Measurements from ENCODE around the gene CEP78.
"Not testable (repeated sequence)": the region's sequence is repeated elsewhere in the genome, so short reads cannot be mapped to it uniquely, and the experiment has no call there.

Gene CEP78

DNA sequence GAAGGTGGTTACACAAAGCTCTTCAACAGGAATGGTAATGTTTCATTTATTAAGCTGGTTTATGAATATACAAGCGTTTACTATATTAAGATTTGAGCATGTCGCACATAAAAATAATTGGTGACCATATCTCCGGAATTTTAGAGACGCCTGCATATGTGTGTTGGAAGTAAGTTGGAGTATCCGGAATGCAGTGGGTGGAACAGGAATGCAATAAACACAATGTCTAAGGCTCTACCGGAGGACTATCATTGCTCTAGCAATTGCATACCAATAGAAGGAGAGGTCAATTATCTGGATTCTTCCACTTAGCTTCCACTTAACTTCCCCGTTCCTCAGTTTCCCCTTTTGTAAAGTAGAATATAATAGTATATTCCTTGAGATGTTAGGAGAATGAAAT lies 1.1 kb upstream of the CEP78 start:
- no peak for DNase-seq (ENCODE audit: low read depth in 2 of 2)

DNA sequence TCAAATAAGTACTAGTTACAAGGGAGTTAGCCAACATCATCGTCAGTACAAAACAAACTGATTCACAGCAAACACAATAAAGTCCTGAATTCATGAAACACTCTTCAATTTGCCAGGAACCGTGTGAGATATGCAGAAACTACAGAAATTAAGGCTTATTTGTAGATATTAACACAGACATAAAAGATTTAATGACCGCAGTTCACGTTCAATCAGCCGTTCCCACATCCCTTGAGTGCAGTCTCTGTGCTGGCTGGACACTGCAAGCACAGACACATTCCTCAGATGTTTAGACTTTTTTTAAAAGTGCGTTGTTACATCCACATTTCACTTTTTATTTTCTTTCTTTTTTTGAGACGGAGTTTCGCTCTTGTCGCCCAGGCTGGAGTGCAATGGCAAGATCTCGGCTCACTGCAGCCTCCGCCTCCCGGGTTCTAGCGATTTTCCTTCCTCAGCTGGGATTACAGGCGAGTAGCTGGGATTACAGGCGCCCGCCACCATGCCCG lies 566 bp upstream of the CEP78 start:
- DNase-seq (ENCODE audit: low read depth in 2 of 2), result no peak

DNA sequence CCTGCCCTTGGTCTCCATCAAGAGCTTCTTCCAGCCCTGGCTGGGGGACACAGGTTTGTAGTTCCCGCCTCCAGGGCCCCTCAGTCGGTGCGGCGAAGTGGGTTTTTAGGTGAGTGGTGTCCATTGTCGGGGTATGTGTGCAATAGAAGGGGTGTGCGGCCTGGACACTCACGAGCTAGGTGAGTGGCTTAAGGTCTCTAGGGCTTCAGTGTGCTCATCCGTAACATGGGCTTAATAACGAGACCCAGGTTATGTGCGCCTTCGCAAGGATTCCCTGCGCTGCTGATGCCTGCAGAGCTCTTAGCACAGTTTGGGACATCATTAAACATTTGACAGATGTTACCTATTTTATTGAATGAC lies 656 bp downstream of the CEP78 start:
- no peak for DNase-seq (ENCODE audit: low read depth in 2 of 2)

DNA sequence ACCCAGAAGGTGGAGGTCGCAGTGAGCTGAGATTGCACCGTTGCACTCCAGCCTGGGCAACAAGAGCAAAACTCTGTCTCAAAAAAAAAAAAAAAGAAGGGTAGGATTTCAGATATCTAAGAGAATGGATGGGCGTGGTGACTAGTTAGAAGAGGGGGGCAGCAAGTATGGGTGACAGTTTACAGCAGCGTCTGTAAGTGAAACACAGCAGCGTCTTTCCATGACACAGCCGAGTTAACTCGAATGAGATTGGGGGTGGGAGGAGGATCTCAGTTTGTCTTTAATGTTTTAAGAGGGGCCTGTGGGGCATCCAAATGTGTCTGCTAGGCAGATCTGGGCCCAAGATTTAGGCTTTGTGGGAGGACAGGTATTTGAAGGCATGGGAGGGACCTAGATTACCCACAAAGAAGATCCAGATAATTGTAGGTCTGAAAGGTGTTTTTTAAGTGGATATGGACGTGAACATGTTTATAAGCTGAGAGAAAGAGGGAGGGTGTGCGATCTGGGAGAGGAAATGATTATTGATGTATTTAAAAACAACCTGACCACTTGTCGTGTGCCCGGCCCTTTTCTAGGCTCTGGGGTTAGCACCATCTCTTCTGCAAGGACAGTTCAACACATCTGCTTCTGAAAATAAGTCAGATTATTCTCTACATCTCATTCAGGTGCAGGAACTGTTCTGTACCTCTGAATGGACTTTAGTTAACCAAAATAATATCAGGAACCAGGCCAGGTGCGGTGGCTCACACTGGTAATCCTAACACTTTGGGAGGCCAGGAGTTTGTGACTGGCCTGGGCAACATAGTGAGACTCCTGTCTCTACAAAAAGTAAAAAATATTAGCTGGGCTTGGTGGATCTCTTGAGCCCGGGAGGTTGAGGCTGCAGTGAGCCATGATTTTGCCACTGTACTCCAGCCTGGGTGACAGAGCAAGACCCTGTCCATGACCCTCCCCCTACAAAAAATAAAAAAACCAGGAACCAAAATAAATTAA lies 2.5 kb downstream of the CEP78 start:
- DNase-seq (ENCODE audit: low read depth in 2 of 2), result peak; percentile 3 to 21

DNA sequence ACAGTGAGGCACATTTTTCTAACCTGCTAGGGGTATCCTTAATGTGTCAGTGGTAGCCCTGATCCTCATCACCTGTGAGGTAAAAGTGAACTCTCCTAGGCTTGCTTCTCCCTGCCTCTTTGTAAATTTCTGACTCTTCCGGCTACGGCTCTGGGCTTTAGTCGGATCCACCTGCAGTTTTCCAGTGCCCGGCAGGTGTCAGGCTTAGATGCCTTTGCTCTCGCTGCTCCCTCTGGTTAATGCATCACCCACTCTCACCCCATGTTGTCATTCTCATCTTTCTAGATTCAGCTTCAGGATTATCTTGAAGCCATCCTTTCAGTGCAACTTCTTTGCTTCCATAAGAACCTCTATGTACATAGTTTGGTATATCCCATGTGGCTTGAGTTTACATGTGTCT lies 3.6 kb downstream of the CEP78 start:
- DNase-seq (ENCODE audit: low read depth in 2 of 2), result no peak

DNA sequence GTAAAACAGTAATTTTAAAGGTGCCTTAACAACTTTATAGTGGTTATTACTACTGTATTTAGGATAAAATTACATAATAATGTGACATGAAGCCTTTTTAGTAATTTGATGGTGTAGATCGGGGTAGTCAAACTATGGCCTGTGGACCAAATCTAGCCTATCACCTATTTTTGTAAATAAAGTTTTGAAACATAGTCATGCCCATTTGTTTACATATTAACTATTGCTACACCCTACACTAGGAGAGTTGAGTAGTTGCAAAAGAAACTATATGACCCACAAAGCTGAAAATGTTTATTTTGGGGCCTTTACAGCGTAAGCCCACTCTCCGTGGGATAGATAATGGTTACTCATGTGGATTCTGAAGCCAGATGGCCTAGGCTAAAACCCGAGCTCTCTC lies 6.2 kb downstream of the CEP78 start:
- no peak for DNase-seq (ENCODE audit: low read depth in 2 of 2)

DNA sequence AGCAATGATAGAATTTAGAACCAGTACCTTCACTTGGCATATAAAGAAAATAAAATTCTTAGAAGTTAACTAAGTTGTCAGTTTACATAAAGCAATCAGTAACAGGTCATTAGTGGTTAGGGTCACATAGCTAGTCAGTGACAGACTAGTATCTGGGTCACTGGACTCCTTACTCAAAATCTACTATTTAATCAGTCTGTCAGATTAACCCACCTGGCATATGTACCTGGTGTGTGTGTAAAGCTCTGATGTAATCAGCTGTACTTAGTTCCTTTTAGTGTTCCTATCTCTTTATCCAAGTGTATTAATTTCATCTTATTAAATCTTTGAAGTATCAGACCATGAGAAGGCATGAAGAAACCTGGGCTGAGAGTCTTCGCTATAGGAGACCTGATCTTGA lies 7.3 kb downstream of the CEP78 start:
- DNase-seq (ENCODE audit: low read depth in 2 of 2), result no peak

DNA sequence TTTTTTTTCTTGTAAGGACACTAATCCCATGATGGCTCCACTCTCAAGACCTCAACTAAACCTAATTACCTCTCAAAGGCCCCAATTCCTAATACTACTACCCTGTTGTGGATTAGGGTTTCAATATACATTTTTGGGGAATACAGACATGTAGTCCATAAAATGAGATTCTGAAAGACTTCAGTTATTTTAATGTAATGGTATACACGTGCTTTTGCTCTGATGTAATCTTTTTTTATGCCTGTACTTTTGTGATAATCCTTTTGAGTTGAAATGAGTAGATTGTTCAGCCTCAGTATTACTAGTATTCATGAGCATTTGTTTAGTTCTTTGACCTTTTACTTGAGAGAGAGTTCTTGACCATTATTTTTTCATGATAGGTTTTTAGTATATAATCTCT lies 9.5 kb downstream of the CEP78 start:
- DNase-seq (ENCODE audit: low read depth in 2 of 2), result no peak

DNA sequence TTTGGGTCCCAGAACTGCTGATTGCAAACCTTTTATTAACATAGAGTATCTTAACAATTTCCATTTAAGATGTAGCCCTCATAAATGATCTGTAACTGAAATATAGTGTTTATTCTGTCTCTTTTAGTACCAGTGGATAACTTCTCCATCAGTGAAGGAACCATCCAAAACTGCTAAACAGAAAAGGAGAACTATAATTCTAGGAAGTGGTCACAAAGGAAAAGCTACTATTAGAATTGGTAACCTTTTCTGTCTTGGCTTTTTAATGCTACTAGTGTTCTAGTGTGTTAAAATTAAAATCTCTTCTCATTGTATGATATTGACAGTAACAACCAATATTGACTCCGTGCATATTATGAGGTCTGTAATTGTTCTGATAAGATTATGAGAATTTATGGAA lies 12.8 kb downstream of the CEP78 start:
- no peak for DNase-seq (ENCODE audit: low read depth in 2 of 2)

DNA sequence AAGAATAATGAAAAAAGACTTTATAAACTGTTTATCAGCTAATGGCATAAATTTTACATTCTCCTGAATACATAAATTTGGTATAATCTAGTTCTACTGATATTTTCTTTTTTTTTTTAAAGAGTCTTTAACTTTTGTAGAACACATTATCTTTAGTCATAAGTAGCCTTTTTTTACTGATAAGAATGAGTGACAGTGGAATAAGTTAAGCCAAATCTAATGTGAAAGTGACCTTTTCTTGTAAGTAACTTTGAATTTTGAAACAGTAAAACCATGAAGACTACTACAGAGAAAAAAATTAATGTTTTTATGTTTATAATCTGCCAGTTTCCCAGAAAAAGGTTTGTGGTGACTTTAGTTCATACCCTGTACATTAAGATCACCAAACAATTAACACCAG lies 13.7 kb downstream of the CEP78 start:
- no peak for DNase-seq (ENCODE audit: low read depth in 2 of 2)

DNA sequence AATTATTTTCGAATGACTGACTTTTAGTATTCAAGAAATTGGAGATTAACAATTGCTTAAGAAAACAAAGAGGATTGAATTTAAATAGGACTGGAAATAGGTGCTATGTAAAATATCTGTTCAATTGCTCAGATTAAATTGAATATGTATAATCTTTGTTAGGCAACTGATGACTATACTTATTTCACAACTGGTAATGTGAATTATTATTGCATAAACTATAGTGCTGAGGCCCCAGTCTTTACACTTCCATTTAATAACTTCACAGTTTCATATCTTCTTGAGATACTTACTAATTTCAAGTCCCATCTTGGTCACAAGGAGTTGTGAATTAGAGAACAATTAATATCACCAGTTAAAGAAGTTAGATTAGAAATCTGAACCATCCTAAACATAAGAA lies 16.7 kb downstream of the CEP78 start:
- DNase-seq (ENCODE audit: low read depth in 2 of 2), result no peak

DNA sequence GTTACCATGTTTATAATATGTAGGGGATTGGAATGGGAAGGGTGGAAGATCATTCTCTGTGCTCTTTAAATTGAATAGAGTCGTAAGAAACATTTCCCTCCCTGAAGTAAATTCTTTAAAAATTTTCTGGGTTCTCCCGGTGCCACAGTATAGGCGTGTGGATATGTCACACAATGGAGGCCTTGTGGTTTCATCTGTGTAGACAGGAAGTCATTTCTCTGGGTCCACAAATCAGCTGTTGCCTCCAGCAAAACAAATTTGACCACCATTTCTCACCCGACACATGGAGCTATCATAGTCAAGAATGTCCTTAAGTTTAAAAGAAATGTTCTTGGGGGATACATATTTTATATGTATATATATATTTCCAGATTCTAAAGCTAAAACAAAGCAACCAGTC lies 17.4 kb downstream of the CEP78 start:
- DNase-seq (ENCODE audit: low read depth in 2 of 2), result no peak

DNA sequence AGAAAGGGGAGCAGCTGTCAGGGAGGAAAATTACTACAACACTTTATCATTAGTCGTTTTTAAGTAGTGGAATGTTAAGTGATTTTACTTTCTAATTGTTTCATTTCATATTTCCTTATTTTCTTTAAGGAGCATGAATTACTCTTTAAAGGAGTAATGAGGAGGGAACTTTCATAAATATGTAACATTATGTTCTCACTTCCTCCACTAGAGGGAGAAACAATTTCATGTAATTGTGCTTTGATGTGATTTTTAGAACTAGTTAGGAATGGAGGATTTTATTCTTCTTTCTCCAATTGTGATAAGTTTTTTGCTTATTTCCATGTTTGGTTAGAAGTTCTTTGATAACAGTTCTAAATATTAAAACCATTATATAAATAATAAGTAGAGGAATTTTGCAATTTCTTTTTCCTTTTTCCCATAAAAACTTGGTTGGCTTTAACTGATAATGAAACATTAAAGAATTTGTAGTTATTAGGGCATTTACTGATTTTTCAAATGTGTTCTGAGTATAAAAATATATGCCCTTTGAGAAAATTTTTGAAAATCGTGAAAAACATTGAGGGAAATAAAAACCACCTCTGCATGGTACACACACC lies 25.6 kb downstream of the CEP78 start:
- no peak for DNase-seq (ENCODE audit: low read depth in 2 of 2)

DNA sequence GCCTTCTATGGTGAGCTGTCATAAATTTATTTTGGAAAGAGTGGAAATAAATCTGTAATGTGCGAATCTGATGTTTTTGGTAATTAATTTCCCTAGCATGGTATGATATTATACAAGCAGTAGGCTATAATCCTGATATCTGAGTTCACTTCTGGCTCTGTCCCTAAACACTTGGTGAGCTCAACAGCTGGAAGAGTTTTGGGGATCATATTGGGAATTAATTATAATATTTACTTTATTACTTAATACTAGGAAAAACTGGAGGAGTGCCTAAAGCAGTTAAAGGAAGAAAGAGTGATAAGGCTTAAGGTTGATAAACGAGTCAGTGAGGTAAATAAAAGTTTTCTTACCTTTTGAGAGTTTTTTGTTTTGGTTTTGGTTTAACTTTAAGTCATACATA lies 26.8 kb downstream of the CEP78 start:
- no peak for DNase-seq (ENCODE audit: low read depth in 2 of 2)

DNA sequence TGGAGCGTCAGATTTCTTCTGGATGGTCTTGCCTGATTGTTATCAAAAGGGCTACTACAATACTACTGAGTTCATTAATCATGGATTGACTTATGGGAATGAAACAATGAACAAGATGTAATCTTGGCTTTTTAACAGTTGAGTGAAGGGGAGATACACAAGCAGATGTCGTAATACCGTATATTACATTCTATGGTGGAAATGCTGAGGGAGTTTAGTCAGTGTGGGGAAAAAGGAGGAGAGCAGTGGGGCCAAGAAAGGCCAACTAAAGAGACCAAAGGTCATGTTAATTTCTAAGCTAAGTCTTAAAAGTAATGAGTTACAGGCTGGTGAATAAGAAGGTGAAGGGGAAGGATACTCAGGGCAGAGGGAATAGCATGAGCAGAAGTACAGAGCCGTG lies 32.0 kb downstream of the CEP78 start:
- DNase-seq (ENCODE audit: low read depth in 2 of 2), result no peak

DNA sequence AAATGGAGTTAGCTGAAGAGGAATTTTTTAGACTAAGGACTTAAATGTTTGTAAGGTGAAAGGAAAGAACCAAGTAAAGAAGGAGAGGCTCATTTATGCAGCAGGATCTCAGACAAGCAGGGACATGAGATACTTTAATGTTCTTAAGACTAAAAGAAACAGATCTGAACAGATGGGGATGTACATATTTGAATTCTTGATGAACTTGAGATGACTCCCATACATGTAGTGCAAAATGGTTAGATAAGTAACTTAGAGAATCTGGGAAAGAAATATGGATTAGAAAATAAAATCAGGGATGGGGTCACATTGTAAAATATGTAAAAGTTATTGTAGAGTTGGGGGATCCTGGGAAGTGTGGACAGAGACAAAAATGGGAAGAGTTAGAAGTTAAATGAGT lies 33.9 kb downstream of the CEP78 start:
- DNase-seq (ENCODE audit: low read depth in 2 of 2), result no peak

DNA sequence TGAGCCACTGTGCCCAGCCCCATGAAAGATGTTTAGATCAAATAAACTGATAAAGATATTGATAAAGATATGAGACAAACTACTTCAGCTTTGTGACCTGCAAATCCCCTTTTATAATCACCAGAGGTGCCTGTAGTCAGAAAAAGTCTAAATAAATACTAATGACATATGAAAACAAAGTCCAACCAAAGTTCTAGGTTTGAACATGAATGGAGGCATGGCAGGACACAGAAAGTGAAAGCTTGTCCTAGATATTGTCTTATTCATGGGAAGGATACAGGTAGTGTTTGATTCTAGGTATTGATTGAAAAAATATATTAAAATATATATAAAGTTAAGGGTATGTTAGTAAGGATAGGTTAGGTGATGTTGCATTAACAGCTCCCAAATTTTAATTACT lies 36.4 kb downstream of the CEP78 start:
- no peak for DNase-seq (ENCODE audit: low read depth in 2 of 2)

DNA sequence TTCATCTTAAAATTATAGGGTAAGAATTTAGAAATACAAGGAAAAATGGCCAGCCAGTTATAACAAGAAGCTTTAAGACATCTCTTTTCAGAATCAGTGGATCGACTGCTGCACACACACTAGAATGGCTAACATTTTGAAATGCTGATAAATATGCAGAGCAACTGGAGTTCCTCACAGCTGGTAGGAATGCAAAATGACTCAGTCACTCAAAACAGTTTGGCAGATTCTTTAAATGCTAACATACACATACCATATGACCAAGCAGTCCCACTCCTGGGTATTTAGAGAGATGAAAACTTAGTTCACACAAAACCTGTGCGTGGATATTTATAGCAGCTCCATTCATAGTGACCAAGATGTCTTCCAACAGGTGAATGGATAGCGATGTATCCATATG lies 37.9 kb downstream of the CEP78 start:
- no peak for DNase-seq (ENCODE audit: low read depth in 2 of 2)

DNA sequence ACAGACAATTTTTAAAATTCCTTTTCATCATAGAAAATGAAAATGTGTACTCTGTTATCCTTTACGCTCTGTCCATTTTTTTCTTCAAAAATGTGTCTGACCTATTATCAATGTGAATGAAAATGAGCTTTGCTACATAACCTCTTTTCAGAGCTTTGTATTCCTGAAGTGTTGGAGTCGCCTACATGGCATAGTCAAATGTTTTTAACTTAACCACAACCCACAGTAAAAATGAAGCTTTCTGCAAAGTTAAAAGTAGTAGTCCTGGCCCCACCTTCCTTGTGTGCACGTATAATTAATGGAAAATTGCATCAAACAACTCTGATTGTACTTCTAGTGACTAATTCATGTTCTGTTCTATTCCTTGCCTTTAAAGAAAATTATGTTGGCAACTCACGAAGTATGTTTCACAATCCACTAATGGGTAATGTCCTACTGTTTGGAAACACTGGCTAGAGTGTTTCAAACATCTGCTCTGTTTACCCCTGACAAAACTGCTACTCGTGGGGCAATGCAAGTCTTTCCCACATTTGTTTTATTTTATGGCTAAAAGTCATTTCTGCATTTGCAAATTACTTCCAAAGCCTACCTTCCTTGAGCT lies 42.4 kb downstream of the CEP78 start:
- no peak for DNase-seq (ENCODE audit: low read depth in 2 of 2)

DNA sequence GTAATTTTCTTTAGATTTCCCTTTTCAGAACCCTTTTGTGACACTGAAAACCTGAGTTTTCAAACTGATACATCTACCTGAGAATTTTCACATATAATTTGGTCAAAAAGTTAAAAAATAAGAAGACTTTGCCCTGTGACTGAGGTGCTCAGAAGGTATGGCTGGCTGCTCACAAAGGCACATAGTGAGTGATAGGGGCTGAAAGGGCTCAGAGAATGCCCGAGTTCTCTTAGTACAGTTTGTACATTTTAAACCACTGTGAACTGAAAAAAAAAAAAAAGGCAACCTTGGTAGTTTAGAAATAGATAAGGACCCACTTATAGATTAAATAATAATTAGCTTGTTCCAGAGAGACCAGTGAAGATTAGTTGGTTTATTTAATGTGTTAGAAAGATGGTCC lies 42.9 kb downstream of the CEP78 start:
- no peak for DNase-seq (ENCODE audit: low read depth in 2 of 2)

DNA sequence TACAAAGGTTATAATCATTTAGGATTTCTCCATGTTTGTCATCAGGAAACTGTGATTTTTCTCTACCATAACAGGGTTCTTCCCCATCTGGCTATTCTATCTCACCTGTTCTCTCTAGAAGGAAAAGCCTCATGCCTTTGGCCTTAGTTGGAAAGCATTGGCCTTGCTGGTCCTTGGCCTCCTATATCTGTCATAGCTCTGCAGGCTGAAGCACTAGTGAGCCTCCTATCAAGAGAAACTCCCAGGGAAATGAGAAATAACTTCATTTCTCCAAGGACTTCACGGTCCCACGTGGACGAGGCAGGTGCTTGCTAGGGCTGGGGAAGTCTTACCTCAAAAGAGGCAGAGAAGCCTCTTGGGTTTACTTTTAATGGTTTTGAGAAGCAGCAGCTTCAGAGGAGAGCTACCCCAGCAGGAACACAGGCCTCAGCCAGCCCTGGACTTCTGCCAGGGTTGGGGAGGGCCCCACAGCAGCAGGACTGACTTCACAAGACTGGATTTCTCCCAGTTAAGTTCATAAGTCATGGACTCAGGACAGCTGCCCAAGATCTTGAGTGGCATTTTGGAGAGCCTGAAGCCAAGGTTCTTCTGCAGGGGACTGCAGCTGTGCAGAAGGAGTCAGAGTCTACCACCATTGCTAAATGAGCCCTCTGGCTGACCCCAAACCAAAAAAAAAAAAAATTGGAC lies 45.2 kb downstream of the CEP78 start:
- no peak for DNase-seq (ENCODE audit: low read depth in 2 of 2)

DNA sequence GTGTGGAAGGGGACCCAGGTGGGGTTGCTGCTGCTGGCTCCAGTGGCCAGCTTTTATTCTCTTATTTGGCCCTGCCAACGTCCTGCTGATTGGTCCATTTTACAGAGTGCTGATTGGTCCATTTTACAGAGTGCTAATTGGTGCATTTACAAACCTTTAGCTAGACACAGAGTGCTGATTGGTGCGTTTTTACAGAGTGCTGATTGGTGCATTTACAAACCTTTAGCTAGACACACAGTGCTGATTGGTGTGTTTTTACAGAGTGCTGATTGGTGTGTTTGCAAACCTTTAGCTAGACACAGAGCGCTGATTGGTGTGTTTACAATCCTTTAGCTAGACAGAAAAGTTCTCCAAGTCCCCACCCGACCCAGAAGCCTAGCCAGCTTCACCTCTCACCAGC lies 48.3 kb downstream of the CEP78 start:
- DNase-seq (ENCODE audit: low read depth in 2 of 2), result not testable (repeated sequence)
